ENCODE measurements around the gene SNF8.
"Not testable (repeated sequence)": the region's sequence is repeated elsewhere in the genome, so short reads cannot be mapped to it uniquely, and the experiment has no call there.

The SNF8 gene, protein sequence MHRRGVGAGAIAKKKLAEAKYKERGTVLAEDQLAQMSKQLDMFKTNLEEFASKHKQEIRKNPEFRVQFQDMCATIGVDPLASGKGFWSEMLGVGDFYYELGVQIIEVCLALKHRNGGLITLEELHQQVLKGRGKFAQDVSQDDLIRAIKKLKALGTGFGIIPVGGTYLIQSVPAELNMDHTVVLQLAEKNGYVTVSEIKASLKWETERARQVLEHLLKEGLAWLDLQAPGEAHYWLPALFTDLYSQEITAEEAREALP

DNA sequence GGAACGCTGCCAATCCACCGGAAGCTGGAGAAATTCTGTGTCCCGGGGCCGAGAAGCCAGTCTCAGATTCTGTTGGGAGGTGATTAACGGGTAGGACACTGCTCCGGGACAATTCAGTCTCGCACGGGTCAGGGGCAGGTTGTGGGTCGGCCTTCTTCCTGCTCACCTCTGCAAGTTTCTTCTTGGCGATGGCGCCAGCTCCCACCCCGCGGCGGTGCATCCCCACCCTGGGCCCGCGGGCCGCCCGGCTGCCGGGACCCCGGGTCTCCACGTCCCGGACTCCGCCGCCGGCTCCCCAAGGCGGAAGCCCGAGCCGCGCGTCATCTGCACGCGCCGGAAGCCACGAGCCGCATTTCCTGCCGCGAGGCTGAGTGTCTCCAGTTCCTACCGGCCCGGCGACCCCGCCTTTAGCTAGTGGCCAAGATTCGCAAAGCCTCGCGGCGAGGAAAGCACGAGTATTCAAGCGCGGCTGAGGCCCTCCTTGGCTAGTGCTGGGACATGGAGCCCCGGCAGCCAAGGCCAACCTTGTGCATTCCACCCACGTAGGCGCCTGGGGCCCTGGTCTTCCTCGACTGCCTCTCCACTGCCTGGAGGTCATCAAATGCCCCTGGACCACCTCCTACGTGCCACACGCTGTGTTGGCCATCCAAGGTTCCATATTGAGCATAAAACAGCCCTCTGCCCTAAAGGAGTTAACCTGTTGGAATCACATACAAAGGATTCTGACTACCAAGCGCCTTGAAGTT lies at the start of gene SNF8:
SNF8 (minus strand) TSS at position 328 of the 746 bp plus-strand sequence; CDS start at position 220, 108 bp downstream.
- peak; percentile 81 for DNase-seq

DNA sequence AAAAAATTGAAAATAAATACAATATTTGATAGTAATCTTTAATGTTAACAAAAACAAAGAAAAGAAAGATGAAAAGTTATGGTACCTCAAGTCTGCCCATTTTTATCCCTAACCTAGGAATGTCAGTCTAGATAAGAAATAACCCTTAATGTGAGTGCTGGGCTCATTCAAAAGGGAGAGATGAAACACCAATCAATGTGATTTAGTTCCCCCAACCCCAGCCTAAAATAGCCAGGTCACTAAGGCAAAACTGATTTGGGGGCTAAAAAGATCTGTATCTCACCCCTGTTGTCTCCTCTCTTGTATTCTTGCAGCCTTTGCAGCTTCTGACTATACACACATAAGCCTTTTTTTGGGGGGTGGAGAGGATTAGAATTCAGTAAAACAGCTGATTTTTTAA lies 49.3 kb upstream of the SNF8 start:
- no peak for DNase-seq

DNA sequence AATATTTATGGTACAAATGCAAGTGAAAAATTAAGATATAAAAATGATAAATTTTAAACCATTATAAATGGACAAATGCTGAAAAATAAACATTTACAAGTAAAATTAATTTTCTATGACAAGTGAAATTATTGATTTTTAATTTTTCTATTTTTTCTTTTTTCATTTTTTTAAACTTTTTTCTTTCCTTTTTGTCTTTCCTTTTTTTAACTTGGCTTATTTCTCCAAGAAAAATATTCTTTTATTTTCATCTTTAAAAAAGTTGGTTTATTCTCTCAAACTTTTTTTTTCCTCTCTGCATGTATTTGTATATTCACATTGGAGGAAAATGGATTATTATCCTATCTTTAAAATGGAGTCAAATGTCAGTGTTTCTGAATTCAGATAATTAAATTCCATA lies 48.7 kb upstream of the SNF8 start:
- DNase-seq, result no peak

DNA sequence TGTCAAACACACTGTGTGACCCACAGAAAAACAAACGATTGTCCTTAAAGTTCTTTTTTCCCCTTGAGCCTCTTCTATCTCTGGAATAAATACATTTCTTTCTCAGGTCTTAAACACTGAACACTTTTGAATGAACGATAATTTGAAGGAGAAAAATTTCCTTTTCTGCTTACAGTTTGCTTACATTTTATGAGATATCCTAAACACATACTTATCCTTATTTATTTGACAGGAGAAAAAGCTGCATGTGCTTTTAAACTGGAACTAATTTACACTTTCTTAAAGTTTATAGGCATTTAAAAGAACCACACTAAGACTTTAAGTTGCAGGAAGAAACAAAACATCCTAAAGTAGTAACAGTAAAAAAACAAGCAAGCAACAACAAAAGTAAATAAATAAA lies 47.8 kb upstream of the SNF8 start:
- no peak for DNase-seq

DNA sequence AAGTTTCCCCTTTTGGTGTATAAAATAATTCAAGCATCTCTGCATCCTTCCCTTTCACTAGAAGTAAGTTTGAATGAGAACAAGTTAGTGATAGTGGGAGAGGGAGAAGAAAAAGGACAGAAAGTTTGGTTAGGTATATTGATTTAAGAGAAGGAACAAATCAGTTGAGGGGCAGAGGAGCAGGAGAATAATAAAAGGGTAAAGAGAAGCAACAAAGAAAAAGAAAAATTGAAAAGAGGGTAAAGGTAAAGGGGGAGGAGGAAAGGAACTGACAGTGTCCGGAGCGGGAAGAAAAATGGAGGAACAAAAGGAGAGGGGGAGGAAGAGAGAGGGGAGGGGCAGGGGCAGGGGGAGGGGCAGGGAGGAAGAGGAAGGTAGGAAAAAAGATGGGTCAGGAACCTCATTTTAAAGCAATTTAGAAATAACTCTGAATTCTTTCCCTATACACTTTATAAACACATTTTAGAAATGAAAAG lies 46.3 kb upstream of the SNF8 start:
- DNase-seq, result no peak

DNA sequence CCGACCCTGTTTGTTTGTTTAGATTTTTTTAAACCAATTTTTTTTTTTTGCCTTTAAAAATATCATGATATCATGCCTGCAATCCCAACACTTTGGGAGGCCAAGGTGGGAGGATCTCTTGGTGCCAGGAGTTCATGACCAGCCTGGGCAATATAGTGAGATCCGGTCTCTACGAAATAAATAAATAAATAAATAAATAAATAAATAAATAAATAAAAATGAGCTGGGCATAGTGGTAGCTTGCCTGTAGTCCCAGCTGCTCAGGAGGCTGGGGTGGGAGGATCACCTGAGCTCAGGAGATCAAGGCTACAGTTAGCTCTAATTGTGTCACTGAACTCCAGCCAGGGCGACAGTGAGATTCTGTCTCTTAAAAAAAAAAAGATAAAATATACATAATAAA lies 44.5 kb upstream of the SNF8 start:
- no peak for DNase-seq

DNA sequence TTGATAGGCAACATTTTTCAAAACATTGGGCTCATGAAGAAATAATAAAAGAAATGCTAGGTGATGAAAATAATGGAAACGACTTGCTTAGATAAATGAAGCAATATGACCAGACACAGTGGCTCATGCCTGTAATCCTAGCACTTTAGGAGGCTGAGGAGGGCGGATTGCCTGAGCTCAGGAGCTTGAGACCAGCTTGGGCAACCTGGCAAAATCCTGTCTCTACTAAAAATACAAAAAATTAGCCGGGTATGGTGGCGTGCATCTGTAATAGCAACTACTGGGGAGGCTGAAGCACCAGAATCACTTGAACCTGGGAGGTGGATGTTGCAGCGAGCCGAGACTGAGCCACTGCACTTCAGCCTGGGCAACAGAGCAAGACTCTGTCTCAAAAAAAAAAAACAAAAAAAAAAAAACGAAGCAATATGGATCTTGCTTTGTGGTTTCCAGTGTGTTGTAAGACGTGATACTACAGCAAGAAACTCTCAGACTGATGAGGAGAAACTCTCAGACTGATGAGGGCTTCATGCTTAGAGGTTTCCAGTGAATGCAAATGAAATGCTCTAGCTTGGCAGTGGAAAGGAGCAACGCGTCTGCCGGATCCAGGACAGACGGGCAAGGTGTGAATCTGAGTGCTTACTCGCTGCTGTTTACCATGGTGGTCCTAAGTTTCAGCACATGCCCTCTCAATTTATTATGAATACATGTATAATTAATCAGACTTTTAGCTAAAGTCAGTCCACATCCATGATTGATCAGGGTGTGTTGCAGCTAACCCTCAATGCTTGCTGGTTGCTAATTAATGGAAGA lies 41.0 kb upstream of the SNF8 start:
- DNase-seq, result no peak

DNA sequence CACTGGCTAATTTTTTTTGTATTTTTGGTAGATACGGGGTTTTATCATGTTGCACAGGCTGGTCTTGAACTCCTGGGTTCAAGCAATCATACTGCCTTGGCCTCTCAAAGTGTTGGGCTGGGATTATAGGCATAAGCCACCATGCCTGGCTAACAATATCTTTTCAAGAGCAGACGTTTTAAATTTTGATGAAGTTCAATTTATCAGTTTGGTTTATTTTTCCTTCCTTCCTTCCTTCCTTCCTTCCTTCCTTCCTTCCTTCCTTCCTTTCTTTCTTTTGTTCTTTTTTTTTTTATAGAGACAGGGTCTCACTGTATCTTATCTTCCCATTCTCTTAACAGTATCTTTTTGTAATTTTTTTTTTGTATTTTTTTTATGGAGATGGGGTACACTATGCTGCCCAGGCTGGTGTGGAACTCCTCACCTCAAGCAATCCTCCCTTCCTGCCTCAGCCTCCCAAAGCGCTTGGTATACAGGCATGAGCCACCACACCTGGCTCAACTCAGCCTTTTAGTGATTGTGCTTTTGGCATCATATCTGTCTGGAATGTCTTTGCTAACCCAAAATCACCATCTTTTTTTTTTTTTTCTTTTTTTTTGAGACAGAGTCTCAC lies 37.4 kb upstream of the SNF8 start:
- no peak for DNase-seq

DNA sequence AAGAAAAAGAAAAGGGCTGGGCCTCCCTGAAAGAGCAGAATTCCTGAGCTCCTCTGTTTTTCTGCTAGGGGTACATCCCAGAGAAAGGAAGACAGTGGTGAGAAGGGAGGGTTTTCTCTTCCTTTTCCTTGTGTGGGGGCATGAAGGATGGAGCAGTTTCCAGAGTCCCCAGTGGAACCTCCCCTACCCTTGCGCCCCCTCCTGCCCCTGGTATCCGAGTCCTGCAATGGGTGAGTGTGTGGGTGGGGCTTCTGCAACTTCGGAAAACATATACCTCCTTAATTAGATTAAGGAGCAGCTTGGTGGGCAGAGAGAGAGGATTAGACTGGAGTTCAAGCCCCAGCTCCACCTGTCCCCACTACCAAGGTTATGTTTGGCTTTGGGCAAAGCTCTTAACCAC lies 29.2 kb upstream of the SNF8 start:
- DNase-seq, result no peak

DNA sequence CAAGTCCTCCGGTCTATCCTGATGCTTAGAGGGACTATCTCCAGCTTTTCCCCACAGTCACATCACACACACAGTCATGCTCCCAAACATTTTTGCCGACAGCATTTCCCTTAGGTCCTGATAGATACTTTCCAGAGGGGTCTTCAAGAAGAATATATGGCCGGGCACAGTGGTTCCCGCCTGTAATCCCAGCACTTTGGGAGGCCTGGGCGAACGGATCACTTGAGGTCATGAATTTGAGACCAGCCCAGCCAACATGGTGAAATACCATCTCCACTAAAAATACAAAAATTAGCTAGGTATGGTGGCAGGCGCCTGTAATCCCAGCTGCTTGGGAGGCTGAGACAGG lies 28.1 kb upstream of the SNF8 start:
- no peak for DNase-seq

DNA sequence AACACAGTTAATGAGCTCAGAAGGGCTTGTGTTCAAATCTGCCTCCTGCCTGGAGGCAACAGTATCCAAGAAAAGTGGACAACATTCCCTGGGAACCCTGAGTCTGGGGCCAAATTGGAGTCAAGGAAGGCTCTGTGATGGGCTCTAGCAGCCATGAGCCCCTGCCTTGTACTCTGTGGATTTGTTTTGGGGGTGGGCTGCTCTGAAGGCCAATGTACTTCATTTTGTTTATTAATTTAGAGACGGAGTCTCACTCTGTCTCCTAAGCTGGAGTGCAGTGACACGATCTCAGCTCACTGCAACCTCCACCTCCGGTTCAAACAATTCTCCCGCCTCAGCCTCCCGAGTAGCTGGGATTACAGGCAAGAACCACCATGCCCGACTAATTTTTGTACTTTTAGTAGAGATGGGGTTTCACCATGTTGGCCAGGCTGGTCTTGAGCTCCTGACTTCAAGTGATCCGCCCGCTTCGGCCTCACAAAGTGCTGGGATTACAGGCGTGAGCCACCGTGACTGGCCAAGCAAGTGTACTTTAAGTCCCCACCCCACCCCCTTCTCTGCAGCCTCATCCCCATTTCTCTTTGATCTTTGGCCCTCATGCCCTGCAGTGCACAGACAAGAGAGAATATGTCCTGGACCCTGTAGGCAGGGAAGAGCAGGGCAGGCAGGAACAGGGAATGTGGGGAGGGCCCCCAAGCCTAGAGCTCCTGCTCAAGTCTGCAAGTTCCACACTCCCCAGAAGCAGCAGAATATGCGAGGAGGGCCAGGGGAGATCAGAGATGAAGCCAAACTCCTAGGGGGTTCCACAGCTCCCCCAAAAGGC lies 26.4 kb upstream of the SNF8 start:
- no peak for DNase-seq

DNA sequence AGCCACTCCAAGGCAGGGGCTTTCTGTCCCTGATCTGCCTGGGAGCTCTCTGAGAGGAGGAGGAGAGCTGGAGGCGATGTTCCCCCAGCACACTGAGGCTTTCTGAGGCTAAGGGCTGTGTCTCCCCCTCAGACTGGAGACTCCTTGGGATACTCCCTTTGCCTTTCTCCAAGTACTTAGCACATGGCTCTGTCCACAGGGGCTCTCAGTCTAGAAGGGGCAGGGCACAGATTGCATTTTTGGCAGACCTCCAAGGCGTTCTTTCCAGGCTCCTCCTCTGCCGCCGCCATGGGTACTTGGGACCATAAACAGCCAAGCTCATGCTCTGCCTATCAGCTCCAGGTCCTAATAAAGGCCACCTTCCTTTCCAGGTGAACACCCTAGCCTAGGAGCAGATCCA lies 25.6 kb upstream of the SNF8 start:
- no peak for DNase-seq

DNA sequence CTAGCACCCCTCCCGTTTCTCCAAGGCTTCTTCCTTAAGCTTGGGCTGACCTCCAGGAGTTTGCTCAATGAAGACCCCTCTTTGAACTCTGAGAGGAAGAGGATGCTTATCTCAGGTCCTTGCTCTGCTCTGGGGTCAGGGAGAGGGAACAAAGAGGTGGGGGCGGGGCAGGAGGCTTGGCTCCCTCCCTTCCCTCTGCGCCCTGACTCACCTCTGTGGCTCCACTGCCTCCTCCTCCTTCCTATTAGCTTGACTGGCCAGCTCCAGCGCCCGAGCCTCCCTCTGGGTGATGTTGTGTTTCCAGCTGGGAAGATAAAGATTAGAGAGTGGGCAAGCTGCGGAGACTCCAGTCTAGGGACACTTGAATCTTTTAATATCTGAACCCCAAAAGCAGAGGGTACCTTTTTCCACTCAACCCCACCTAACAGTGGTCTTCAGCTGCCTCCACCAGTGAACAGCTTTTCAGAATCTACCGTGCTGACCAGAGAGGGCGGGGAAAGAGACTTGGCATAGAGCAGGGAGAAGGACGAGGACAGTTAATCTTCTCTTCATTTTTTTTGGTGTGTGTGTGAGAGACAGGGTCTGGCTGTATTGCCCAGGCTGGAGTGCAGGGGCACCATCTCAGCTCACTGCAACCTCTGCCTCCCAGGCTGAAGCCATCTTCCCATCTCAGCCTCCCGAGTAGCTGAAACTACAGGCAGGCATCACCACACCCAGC lies 17.0 kb upstream of the SNF8 start:
- peak; percentile 43 for DNase-seq

DNA sequence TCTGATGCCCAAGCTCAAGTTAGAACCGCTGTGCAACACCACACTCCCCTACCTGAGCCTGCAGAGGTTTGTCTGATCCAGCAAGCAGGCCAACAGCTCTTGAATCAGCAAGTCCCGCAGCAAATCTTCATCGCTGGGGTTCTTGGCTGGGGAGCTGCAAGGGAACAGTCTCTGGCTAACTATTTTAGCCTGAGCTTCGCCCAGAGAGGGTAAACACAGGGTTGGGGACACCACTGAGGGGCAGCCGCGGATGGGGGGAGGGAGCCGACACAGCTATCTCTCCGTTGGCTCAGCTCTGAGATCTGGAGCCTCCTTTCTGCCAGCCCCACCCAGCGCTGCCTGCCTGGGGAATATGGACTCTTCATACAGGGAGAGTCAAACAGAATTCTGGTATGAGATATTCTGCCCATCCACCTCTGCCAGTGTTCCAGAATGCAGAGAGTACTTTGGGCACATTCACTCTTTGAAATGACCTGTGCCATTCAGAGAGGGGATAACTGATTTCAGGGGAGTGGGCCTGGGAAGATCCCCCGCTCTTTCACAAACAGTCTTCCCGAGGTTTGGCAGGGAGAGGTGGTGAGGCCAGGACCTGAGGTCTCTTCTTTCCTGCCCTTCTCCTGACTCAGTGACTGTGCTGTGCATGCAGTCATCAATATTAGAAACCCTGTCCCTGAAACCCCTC lies 16.3 kb upstream of the SNF8 start:
- DNase-seq, result no peak

DNA sequence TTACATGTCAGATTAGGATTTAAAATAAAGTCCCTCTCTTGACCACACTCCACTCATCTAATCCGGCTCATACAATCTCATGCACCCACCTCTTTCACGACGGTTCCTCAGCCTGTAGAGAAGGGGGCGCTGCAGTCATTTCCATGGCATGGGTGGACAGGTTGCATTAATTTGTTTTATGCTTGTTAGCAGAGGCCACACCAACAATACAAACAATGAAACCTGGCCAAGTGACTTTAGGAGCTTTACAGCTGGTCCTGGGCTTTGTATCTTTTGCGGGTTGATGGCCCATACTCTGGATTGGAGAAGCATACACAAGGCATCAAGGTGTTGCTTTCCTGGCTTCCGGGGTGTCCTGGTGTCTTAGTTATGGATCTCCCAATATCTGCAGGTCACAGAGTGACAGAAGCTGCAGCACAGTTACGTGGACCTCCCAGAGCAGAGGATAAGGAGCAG lies 9.7 kb upstream of the SNF8 start:
- DNase-seq, result no peak

DNA sequence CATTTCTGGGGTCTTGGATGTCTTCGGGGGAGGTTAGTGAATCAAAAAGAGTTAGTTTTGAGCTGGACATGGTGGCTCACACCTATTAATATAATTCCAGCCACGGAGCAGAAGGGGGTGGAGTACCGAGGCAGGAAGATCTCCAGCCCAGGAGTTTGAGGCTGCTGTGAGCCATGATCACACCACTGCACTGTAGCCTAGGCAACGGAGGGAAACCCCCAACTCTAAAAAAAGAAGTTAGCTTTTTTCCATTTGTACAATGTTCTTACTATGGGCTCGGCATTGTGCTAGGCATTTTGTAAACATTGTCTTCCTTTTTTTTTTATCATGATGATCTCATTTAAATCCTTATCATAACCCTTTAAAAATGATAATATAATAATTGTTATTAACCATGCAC lies 8.3 kb upstream of the SNF8 start:
- no peak for DNase-seq

DNA sequence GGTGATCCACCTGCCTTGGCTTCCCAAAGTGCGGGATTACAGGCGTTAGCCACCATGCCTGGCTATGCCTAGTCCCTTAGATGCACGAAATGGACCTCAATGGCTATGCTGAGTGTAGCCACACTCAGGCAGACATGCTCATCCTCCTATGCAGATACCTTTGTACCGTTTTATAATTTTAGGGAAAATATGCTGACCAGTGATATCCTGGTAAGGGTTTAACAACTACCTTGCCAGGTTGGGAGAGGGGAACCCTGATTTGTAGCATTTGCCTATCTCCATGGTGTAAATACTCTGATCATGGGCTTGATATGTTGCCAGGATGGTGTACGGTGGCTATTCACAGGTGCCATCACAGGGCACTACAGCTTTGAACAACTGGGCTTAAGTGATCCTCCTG lies 6.9 kb upstream of the SNF8 start:
- no peak for DNase-seq

DNA sequence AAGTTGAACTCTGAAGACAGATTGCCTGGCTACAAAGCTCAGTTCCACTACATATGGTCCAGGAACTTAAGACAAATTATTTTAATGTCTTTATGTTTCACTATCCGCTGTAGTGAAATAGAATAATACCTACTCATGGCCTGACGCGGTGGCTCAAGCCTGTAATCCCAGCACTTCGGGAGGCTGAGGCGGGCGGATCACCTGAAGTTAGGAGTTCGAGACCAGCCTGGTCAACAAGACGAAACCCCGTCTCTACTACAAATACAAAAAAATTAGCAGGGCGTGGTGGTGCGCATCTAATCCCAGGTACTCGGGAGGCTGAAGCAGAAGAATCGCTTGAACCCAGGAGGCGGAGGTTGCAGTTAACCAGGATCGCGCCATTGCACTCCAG lies 614 bp upstream of the SNF8 start:
- DNase-seq, result not testable (repeated sequence)

DNA sequence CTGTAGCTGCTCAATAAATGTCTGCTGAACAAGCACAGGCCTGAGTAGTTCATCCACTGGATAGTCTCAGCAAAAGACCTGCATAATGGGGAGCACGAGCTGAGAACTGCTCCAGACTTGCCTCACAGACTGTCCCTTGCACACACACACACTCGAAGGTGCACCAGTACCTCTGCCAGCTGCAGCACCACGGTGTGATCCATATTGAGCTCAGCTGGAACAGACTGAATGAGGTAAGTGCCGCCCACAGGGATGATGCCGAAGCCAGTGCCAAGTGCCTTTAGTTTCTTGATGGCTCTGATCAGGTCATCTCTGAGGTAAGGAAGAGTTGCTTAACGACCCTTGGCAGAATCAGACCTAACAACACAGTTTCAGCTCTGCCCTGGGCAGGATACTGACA lies 11.6 kb downstream of the SNF8 start:
- no peak for DNase-seq

DNA sequence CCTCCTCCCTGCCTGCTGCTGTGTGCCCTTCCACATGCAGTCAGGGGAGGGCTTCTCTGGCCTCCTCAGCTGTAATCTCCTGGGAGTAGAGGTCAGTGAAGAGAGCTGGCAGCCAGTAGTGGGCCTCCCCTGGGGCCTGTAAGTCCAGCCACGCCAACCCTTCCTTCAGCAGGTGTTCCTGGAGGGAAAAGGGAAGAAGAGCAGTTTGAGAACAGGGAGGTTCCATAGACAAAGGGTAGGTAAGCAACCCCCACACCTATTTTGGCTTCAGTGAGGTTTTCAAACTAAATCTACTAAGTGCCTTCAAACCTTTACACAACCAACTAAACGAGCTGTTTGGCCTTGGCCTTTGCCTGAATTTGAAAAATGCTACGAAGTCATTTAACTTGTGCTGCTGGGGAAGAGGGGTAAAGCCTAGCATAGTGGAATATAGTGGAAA lies 14.2 kb downstream of the SNF8 start:
- no peak for DNase-seq

DNA sequence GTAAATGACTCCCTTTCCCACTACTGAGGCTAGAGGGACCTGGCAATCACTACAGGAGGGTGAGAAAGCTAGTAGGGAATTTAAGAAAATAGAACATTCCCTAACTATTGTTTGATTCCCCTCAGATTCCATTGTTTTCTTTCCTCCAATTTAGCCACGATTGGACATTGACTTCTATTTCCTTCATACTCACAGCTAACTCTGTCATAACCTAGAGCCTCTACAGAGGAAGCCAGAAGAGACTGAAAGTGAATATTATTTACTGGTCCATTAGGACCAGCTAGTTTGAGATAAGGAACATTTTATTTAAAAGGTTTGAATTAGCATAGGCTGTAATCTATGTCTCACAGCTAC lies 14.9 kb downstream of the SNF8 start:
- DNase-seq, result no peak
